ENCODE data around the gene WDR41. TPM values are rescaled to one million over a fixed set of nuclear protein-coding genes. Genes with fewer than 3 reads are reported as not detected.
A peak's percentile ranks its signal among the peaks of the same experiment; 100 is the strongest.
"Not testable (repeated sequence)": the region's sequence is repeated elsewhere in the genome, so short reads cannot be mapped to it uniquely, and the experiment has no call there.

Gene WDR41, protein sequence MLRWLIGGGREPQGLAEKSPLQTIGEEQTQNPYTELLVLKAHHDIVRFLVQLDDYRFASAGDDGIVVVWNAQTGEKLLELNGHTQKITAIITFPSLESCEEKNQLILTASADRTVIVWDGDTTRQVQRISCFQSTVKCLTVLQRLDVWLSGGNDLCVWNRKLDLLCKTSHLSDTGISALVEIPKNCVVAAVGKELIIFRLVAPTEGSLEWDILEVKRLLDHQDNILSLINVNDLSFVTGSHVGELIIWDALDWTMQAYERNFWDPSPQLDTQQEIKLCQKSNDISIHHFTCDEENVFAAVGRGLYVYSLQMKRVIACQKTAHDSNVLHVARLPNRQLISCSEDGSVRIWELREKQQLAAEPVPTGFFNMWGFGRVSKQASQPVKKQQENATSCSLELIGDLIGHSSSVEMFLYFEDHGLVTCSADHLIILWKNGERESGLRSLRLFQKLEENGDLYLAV
- 10 to 100 TPM; 48.7 to 50.1 TPM for total RNA-seq

DNA sequence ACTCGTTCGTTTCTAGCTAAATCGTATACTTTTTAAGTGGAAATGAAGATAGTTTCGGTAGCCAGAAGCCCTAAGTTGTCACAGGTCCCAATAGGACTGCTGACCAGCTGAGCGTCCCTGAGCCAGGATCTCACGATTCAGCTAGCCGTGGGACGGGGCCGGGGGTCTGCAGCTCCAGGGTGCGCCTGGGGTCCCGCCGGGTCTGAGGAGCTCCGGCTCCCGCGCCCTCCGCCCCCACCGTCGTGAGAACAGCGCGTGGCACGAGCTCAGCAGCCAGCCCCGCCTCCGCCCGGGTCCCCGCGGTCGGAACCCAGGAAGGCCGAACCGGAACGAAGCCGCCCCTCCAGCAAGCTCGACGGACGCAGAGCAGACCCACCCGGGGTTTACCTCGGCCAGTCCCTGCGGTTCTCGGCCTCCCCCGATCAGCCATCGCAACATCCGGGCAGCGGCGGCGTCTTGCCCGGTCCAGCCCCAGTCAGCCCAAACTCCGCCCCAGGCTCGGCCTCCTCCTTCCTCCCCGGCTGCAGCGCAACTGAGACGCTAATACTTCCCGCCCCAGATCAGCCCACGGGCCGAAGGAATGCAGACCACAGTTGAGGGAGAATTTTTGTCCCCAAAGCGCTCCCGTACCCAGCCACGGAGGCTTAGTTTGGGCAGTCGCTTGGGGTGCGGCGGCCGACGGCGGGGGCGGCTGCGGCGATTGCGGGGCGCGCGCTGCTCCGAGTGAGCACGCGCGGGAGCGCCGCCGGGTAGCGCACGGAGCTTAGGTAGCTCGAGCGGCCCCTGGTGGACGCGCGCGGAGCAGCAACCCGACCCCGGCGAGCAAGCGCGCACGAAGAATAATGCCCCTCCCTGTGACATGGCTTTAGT, at the start of gene WDR41:
Gene WDR41, minus strand, starts transcription at position 534 of the 870 bp plus-strand sequence. Its CDS starts 96 bp downstream, at position 438.
- peak within 1 kb of the TSS; percentile 87 to 94 for H3K4me3 Mint-ChIP-seq
- peaks cover 34% of the 10 kb centered on the region for H3K4me1 Mint-ChIP-seq (ENCODE audit: low read depth)
- H3K36me3 Mint-ChIP-seq (ENCODE audit: insufficient read depth in 2 of 2): peaks cover 2 to 4% of the 10 kb centered on the region in 2 donors
- ATAC-seq (replicated peaks in 1 of 2) (peak; percentile 90 to 91), DNase-seq (peak; percentile 87 to 93)
- no peaks in the 10 kb centered on the region for H3K9me3 Mint-ChIP-seq
- H3K27me3 Mint-ChIP-seq (ENCODE audit: low read depth): peaks cover 9% of the 10 kb centered on the region
- H3K27ac Mint-ChIP-seq: peak within 1 kb of the TSS; percentile 88

DNA sequence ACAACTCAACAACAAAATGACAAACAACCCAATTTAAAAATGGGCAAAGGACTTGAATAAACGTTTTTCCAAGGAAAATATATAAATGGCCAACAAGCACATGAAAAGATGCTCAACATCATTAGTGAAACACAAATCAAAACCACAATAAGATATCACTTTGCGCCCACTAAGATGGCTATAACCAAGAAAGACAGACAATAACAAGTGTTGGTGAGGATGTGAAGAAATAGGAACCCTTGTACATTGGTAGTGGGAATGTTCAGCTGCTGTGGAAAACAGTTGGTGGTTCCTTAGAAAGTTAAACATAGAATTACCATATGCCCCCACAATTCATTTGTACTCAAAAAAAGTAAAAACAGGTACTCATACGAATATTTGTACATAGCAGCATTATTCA, 39.2 kb upstream of the WDR41 start:
- Mint-ChIP-seq H3K4me3 (no peak overlapping the region), H3K9me3 (peaks cover 0 to 2% of the 10 kb centered on the region in 2 donors), H3K27me3 (ENCODE audit: low read depth) (peaks cover 69% of the 10 kb centered on the region), H3K36me3 (ENCODE audit: insufficient read depth in 2 of 2) (no peaks in the 10 kb centered on the region), H3K4me1 (ENCODE audit: low read depth) (no peaks in the 10 kb centered on the region), H3K27ac (no peak overlapping the region)
- no peak for ATAC-seq (replicated peaks in 1 of 2)
- no peak for DNase-seq

DNA sequence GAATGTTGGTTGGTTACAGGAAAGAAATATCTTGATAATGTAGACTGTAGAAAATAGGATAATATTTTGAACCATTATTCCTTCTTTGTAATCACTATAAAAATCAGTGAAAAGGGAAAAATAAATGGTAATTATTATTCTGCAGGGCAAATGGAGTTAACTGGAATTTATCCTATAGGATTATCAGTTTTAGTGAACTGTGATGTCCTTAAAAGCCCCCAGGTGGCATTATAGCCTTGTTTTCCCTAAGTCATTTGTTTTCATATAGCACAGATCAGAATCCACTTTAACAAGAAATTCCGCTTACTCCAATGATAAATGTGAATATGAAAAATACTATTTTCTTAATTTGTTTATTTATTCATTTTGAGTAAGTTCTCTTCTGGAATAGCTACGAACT, 26.2 kb upstream of the WDR41 start:
- no peaks in the 10 kb centered on the region for H3K9me3 Mint-ChIP-seq
- peaks cover 10% of the 10 kb centered on the region for H3K27me3 Mint-ChIP-seq (ENCODE audit: low read depth)

DNA sequence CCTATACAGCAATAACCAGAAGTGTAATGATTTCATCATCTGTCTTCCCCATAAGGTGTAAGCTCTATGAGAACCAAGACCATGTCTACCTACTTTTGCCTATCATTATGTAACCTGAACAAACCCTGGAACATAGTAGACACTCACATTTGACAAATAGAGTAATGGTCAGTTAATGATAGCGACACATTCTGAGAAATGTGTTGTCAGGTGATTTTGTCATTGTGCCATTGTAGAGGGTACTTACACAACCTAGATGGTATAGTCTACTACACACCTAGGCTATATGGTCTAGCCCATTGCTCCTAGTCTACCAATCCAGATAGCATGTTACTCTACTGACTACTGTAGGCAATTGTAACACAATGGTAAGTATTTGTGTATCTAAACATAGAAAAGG, 22.3 kb upstream of the WDR41 start:
- ATAC-seq (replicated peaks in 1 of 2) (no peak), DNase-seq (no peak)
- Mint-ChIP-seq H3K36me3 (ENCODE audit: insufficient read depth in 2 of 2) (peaks cover 0 to 2% of the 10 kb centered on the region in 2 donors), H3K4me1 (ENCODE audit: low read depth) (no peaks in the 10 kb centered on the region), H3K27me3 (ENCODE audit: low read depth) (peaks cover 14% of the 10 kb centered on the region), H3K27ac (no peak overlapping the region), H3K9me3 (peaks cover 0 to 2% of the 10 kb centered on the region in 2 donors), H3K4me3 (no peak overlapping the region)

More for the DNA sequence above, 26.2 kb upstream of the WDR41 start:
- Mint-ChIP-seq H3K4me3 (no peak overlapping the region), H3K4me1 (ENCODE audit: low read depth) (no peaks in the 10 kb centered on the region), H3K36me3 (ENCODE audit: insufficient read depth in 2 of 2) (no peaks in the 10 kb centered on the region), H3K27ac (no peak overlapping the region)
- no peak for ATAC-seq (replicated peaks in 1 of 2)
- DNase-seq: no peak

- H3K27me3 Mint-ChIP-seq (ENCODE audit: low read depth): peaks cover 24% of the 10 kb centered on the region
- H3K36me3 Mint-ChIP-seq (ENCODE audit: insufficient read depth in 2 of 2): peaks cover 0 to 2% of the 10 kb centered on the region in 2 donors
- H3K4me3 Mint-ChIP-seq: no peak overlapping the region
- DNase-seq (no peak), ATAC-seq (replicated peaks in 1 of 2) (no peak)
- H3K9me3 Mint-ChIP-seq: peaks cover 0 to 4% of the 10 kb centered on the region in 2 donors
- no peaks in the 10 kb centered on the region for H3K4me1 Mint-ChIP-seq (ENCODE audit: low read depth)
- H3K27ac Mint-ChIP-seq: no peak overlapping the region
These were observed 21.2 kb upstream of the WDR41 start for GRCh38 chr5:77513321-77513720.

DNA sequence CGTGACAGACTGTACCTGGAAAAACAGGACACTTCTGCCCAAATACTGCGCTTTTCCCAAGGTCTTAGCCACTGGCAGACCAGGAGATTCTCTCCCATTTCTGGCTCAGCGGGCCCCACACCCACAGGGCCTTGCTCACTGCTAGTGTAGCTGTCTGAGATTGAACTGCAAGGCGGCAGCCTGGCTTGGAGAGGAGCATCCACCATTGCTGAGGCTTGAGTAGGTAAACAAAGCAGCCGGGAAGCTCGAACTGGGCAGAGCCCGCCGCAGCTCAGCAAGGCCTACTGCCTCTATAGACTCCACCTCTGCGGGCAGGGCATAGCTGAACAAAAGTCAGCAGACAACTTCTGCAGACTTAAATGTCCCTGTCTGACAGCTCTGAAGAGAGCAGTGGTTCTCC, 9.0 kb upstream of the WDR41 start:
- not testable (repeated sequence) for DNase-seq; H3K4me1 Mint-ChIP-seq (ENCODE audit: low read depth); H3K4me3 Mint-ChIP-seq; H3K27ac Mint-ChIP-seq; ATAC-seq (replicated peaks in 1 of 2)
- peaks cover 13 to 15% of the 10 kb centered on the region in 2 donors for H3K36me3 Mint-ChIP-seq (ENCODE audit: insufficient read depth in 2 of 2)
- H3K27me3 Mint-ChIP-seq (ENCODE audit: low read depth): peaks cover 45% of the 10 kb centered on the region
- peaks cover 11 to 14% of the 10 kb centered on the region in 2 donors for H3K9me3 Mint-ChIP-seq

DNA sequence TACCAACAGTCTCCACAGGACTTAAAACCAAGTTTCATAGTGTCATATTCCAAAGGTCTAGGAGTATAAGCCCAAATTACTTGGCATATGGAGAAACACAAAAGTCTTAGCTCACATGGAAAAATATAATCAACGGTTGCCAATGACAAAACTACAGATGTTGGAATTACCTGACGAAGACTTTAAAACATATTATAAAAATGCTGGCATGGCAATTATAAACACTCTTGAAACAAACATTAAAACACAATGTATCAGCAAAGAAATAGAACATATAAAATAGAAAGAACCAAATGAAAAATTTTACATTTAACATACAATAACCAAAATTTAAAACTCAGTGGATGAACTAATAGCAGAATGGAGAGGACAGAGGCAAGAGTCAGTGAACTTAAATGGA, 7.9 kb upstream of the WDR41 start:
- Mint-ChIP-seq H3K27ac (peak overlapping the region; percentile 92), H3K4me1 (ENCODE audit: low read depth) (peaks cover 7% of the 10 kb centered on the region), H3K9me3 (peaks cover 11 to 14% of the 10 kb centered on the region in 2 donors), H3K27me3 (ENCODE audit: low read depth) (peaks cover 46% of the 10 kb centered on the region), H3K36me3 (ENCODE audit: insufficient read depth in 2 of 2) (peaks cover 13 to 15% of the 10 kb centered on the region in 2 donors), H3K4me3 (no peak overlapping the region)
- ATAC-seq (replicated peaks in 1 of 2): no peak
- DNase-seq: no peak

- Mint-ChIP-seq H3K36me3 (ENCODE audit: insufficient read depth in 2 of 2) (peaks cover 13 to 15% of the 10 kb centered on the region in 2 donors), H3K4me3 (no peak overlapping the region), H3K27ac (no peak overlapping the region), H3K27me3 (ENCODE audit: low read depth) (peaks cover 43% of the 10 kb centered on the region), H3K4me1 (ENCODE audit: low read depth) (peaks cover 12% of the 10 kb centered on the region), H3K9me3 (peaks cover 11 to 14% of the 10 kb centered on the region in 2 donors)
- DNase-seq (no peak), ATAC-seq (replicated peaks in 1 of 2) (no peak)
These were observed 7.3 kb upstream of the WDR41 start for GRCh38 chr5:77499441-77499840.

DNA sequence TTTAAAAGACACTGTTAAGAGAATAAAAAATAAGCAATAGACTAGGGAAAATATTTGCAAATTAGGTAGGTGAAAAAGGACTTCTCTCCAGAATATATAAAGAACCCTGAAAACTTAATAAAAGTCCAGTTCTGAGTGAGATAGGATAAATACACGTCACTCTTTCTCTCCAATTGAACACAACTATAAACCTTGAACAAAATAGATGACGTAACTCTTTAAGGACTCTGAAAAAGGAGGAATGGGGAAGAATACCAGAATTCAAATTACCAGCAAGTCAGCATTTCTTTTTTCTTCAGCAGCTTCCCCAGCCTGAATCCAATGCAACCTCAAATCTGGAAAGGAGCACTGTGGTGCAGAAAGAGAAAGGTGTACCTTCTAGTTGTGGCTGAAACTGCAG, 6.8 kb upstream of the WDR41 start:
- Mint-ChIP-seq H3K27ac (no peak overlapping the region), H3K4me1 (ENCODE audit: low read depth) (peaks cover 12% of the 10 kb centered on the region), H3K36me3 (ENCODE audit: insufficient read depth in 2 of 2) (peaks cover 13 to 15% of the 10 kb centered on the region in 2 donors), H3K9me3 (peaks cover 11 to 14% of the 10 kb centered on the region in 2 donors), H3K27me3 (ENCODE audit: low read depth) (peaks cover 42% of the 10 kb centered on the region), H3K4me3 (no peak overlapping the region)
- no peak for ATAC-seq (replicated peaks in 1 of 2)
- no peak for DNase-seq

GRCh38 chr5:77494935-77495334, 2.8 kb upstream of the WDR41 start:
- H3K4me3 Mint-ChIP-seq: peak overlapping the region; percentile 30 to 69
- DNase-seq (no peak), ATAC-seq (replicated peaks in 1 of 2) (no peak)
- peak overlapping the region; percentile 24 for H3K27ac Mint-ChIP-seq
- peaks cover 27% of the 10 kb centered on the region for H3K4me1 Mint-ChIP-seq (ENCODE audit: low read depth)
- H3K9me3 Mint-ChIP-seq: no peaks in the 10 kb centered on the region
- peaks cover 0 to 2% of the 10 kb centered on the region in 2 donors for H3K36me3 Mint-ChIP-seq (ENCODE audit: insufficient read depth in 2 of 2)
- peaks cover 16% of the 10 kb centered on the region for H3K27me3 Mint-ChIP-seq (ENCODE audit: low read depth)

DNA sequence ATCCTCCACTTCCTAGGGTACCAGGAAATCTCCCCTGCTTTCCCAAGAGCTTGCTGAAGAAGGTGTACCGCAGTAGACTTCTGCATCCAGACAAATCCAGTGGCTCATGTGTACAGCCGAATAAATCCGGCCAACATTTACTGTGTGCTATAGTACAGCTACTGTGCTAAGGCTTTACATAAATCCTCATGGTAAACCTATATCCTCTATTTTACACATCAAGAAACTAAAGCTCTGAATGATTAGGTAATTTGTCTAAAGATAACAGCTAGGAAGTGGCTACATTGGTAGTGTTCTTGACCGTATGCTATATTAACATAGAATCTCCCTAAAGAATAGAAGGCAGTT, 511 bp upstream of the WDR41 start:
- H3K36me3 Mint-ChIP-seq (ENCODE audit: insufficient read depth in 2 of 2): peaks cover 2 to 4% of the 10 kb centered on the region in 2 donors

GRCh38 chr5:77490741-77491344, 1.3 kb downstream of the WDR41 start:
- H3K36me3 Mint-ChIP-seq (ENCODE audit: insufficient read depth in 2 of 2); H3K27me3 Mint-ChIP-seq (ENCODE audit: low read depth); ATAC-seq (replicated peaks in 1 of 2); H3K9me3 Mint-ChIP-seq: not testable (repeated sequence)
- peak; percentile 9 to 18 for DNase-seq
- Mint-ChIP-seq H3K4me1 (ENCODE audit: low read depth) (peaks cover 34% of the 10 kb centered on the region), H3K27ac (peak overlapping the region; percentile 88), H3K4me3 (peak overlapping the region; percentile 87 to 94)

More for the DNA sequence above, 511 bp upstream of the WDR41 start:
- peaks cover 9% of the 10 kb centered on the region for H3K27me3 Mint-ChIP-seq (ENCODE audit: low read depth)
- peaks cover 34% of the 10 kb centered on the region for H3K4me1 Mint-ChIP-seq (ENCODE audit: low read depth)
- H3K27ac Mint-ChIP-seq: no peak overlapping the region
- ATAC-seq (replicated peaks in 1 of 2) (peak; percentile 26 to 30), DNase-seq (no peak)
- H3K9me3 Mint-ChIP-seq: no peaks in the 10 kb centered on the region
- peak overlapping the region; percentile 87 to 94 for H3K4me3 Mint-ChIP-seq

All from activated T-cell treated with anti-CD3 and anti-CD28 coated beads, Interleukin-2, amount 50 U/mL, for 72 hours (primary cell).